ENCODE results near the gene PAPPA.

PAPPA gene

GRCh38 chr9:116448431-116448830 is 294.8 kb downstream of the PAPPA start:
- no peak for FAIRE-seq
- no peak for DNase-seq (ENCODE audit: insufficient read length, low spot score)

- no peak for FAIRE-seq
- no peak for DNase-seq (ENCODE audit: insufficient read length, low spot score)
Measured at GRCh38 chr9:116449949-116450348, 296.4 kb downstream of the PAPPA start.

- DNase-seq (ENCODE audit: insufficient read length, low spot score) (no peak), FAIRE-seq (no peak)
Measured at GRCh38 chr9:116450378-116451139, 297.0 kb downstream of the PAPPA start.

- FAIRE-seq: no peak
Measured at GRCh38 chr9:116451500-116452115, 298.0 kb downstream of the PAPPA start.

More at GRCh38 chr9:116451500-116452115, 298.0 kb downstream of the PAPPA start:
- DNase-seq (ENCODE audit: insufficient read length, low spot score): no peak

All from HTR-8/SVneo (cell line).